ENCODE results near the gene POC1B.
"Not testable (repeated sequence)": the region's sequence is repeated elsewhere in the genome, so short reads cannot be mapped to it uniquely, and the experiment has no call there.

The POC1B gene

DNA sequence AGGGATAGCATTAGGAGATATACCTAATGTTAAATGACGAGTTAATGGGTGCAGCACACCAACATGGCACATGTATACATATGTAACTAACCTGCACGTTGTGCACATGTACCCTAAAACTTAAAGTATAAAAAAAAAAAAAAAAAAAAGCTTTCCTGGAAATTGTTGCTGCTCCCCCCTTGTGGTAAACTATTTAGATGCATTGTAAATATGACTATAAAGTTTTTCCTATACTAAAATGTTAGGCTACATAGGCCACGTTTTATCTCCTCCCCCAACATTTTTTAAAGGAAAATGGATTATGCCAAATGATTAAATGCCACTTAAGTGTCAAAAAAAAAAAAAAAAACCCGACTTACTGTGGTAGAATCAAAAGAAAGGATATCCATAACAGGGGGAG lies 66.6 kb downstream of the POC1B start:
- not testable (repeated sequence) for DNase-seq

DNA sequence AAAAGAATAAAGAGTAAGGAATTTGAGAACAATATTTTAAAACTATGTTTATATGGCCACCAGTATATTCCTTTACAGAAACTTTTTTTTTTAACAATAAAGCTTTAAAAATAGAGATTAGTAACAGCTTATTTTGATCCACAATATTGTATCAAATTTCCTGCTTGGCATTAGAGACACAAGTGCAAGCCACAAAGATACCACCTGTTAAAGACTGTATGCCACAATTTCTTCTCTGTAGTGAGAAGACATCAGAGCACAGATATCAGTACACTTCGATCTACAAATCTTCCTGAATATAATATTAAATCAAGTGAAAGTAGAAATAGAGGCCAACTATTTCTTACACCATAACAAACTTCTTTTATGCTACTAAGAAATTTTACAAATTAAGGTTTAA lies 69.3 kb downstream of the POC1B start:
- no peak for DNase-seq

DNA sequence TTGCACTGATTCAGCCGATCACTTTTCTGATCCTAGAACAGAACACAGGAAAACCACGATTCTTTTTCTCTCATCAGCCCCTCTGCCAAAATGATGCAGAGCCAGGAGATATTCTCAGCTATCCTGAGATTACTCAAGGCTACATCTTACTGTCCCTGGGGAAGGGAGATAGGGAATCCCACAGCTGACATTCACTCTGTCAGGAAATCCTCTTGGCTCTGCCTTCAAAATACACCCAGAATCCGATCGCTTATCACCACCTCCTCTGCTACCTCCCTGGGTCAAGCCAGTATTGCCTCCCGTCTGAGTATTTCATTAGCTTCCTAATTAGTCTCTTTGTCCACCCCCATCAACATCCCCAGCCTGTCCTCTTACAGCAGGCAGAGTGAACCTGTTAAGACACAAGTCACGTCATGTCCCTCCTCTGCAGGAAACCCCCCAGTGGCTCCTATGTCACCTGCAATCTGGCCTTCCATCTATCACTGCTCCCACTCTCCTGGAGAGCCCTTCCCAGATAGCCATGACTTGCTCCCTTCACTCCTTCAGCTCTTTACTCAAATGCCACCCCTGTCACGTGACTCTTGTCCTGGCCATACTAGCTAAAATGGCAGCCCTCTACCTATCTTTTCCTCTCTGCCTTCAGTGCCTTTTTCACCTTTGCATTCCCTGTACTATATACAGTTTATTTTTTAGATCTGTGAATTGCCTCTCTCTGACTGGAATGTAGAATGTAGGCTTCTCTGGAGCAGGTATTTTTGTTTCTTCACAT lies 71.6 kb downstream of the POC1B start:
- no peak for DNase-seq

DNA sequence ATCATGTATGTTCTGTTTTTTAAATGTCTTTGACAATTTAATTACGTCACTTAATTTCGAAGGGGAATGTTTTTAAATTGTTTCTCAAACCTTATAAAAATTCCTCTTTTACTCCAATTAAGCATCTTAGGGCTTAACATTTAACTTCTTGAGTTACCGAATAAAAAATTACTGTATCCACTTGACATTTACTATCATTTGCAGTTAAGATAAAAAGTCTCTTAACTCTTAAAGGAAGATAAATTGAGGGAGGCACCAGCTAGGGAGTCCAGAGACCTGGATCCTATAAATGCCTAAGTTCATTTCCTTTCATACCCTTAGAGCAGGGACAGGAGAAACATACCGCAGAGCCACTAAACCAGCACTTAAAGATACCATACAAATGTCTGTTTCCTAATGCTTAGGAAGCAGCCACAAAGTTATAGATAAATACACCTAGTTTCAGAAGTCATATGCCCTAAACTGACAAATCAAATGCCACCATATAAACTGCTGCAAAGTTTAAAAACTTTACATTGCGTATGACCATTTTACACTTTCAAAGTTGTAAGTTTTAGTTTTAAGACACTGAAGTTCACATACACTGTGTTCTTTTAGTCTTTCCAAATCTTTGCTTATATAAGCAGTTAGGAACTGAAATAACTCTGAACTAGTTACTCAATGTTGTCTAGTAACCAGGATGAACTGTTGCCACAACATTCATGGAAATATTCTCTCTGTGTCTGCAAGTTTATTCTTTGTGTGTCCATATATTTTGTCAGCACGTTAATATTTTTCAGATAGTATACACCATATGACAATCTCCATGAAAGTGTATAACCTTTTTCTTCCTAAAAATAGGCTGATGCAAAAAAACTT lies 72.5 kb downstream of the POC1B start:
- DNase-seq: no peak

DNA sequence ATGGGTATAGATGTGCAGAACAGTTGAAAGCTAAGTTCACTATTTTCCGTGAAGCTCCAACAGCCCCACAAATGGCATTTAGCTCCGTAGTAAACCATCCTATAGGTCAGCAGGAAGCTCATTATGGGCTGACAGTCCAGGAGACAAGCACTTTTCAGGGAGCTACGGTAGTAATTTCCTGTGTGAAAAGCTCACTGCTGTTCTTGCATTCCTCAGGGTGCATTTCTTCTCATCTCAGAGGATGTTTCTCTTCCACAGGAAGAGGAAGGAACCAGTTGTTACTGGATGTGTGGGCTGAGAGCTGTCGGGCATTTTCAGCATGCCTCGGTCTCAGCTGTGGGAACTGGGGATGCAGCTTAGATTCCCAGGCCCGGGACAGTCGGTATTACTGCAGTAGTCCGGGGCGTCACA lies 74.0 kb downstream of the POC1B start:
- no peak for DNase-seq

DNA sequence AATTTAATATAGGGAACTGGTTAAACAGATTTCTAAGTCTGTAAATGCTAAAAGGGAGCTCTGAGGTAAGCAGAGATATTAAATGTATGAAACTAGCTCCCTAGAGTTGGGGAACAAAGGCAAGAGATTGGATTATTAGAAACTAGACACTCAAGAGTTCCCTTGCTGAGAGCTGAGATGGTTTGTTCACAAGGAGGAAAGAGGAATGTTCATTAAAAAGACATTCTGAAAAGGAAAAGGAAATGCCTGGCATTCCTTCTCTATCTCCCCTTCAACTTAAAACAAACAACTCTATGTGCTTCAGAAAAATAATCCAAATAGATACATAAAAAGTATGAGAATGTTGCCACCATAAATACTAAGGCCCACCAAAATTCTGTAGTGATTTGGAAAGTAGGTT lies 74.9 kb downstream of the POC1B start:
- DNase-seq: no peak

DNA sequence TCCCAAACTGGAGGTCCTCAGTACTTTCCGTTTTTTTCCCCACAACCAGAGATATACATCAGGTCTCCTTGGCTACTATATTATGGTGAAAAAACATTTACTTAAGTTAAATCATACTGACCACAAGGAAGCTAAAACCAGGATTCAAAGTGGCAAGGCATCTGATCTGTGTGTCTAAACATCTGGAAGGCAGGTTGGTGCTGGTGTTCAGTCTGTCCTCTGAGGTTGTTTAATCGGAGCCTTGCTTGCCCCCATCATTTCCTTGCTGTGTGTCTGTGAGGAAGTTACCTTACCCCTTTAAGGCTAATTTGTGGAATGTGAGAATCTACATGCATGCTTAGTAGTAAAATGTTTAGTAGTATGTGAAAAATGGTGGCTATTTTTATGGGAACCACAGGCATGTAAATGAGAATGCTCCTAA lies 76.9 kb downstream of the POC1B start:
- DNase-seq: no peak

DNA sequence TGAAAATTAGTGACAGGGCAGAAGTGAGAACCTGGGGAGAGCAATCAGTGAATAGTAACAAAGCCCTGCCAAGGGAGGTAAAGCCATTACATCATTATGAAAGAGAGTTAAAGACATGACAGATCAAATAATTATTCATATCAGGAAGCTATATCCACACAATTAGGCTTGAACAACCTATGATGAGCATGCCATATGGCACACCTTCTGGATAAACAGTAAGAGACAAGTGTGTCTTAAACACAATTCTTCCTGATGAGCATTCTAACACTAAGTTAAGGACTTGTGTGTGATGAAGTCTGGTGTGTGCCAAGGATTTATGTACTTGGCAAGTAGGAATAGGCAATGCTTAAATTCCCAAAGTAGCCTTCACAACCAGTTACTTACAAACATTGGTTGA lies 77.3 kb downstream of the POC1B start:
- DNase-seq: no peak

DNA sequence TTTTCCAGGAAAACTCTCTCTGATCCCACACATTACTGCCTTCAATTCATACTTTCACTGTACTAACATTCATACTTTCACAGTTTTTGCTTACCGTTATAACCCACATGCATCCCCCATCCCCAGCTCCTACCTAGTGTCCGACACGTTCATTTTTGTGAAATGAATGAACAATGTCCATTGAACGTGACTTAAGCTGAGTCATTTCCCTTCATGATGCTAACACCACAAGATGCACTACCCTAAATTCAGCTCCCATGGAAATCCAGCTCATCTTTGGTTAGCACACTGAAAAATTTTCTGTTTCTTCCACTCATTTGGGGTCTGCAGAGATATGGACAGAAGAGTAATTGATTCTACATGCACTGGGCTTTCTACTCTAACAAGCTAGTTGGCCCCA lies 85.9 kb downstream of the POC1B start:
- no peak for DNase-seq

DNA sequence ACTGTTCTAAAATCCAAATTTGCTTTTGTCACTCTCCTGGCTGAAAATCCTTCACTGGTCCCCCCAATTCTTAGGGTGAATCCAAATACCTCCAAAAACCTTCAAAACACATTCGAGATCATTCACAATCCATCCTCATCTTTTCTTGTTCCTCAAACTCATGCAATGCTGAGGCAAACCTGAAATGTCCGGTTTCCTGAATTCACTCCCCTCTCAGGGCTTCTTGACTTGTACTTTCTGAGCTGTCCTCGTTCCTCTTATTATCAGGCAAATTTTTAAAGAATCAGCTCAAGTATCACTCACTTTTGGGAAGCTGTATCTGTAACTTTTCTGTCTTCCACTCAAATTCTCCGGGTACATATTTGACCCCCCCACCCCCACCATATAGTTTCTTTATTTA lies 88.6 kb downstream of the POC1B start:
- DNase-seq: no peak

DNA sequence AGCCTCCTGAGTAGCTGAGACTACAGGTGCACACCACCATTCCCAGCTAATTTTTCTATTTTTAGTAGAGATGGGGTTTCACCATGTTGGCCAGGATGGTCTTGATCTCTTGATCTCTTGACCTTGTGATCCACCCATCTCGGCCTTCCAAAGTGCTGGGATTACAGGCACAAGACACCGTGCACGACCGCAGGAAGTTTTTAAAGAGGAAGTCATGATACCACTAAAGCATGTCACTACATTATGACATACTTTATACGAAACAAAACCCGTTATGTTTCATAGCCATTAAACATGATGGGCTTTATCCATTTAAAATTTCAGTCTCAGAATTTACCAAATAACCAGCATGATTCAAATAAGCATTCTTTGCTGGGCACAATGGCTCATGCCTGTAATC lies 89.8 kb downstream of the POC1B start:
- no peak for DNase-seq

DNA sequence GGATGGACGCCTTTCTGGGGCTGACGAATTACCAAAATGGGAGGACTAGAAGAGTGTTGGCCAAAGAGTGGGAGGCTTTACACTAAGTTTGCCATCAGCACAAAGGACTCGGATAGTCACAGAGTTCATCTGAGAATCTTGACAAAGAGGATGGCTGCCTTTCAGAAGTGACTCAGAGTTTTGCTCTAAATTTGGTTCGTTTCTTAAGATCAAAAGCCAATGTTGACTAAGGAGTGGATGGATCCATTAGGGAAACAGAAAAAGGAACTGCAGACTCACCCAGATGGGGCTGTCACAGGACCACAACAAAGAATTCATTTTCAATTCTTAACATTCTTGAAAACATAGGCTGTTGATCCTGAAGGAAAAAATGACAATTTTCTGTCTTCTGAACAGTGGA lies 92.2 kb downstream of the POC1B start:
- no peak for DNase-seq

DNA sequence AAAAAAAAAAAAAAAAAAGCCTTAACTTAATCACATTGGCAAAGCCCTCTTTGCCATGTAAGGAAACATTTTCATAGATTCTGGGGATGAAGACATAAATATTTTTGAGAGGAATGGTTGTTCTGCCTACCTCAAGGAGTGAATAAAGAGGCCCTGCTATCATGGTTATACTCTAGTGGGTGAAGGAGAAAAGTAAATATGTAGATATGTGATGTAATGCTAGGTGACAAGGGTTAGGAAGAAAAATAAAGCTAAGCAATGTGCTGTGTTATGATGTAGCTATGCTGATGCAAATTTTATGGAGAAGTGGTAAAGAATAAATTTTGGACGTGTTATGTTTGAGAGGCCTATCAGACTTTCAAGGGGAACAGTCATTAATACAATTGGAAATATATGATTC lies 93.5 kb downstream of the POC1B start:
- no peak for DNase-seq

DNA sequence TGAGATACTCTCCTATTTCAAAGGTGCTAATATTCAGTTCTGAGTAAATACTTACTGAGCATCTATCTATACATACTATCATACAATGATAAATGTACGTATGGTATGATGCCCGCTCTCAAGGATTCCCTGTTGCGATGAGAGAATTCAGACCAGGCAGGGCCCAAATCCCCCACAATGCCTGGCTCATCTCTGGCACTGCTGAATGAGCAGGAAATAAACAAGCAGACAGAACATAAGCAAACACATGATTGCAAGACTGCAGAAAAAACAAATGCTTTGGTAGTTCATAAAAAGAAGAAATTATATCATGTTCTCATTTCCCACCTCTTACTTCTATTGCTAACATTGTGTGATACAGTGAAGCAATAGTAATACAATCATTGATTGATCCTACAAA lies 96.3 kb downstream of the POC1B start:
- DNase-seq: no peak

DNA sequence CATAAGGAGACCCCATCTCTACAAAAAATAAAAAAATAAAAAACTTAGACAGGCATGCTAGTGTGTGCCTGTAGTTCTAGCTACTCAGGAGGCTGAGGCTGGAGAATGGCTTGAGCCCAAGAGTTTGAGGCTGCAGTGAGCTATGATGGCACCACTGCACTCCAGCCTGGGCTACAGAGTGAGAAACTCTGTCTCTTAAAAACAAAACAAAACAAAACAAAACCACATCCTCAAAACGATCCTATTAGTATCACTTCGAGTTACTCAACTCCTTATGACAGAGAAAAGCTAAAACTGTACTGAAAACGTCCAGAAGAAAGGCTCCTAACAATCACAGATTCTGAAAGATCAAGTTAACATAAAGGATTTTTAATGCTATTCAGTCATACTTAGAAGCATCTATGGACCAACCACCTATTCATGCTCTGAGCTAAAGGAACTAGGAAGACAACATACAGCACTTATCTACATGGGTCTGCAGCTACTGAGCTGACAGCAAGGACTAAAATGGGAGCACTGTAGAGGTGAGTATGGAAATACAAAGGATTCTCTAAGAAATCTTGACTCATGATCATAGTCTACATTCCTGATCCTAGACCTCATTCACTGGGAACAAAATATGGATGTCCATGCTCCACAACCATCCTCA lies 98.2 kb downstream of the POC1B start:
- no peak for DNase-seq

DNA sequence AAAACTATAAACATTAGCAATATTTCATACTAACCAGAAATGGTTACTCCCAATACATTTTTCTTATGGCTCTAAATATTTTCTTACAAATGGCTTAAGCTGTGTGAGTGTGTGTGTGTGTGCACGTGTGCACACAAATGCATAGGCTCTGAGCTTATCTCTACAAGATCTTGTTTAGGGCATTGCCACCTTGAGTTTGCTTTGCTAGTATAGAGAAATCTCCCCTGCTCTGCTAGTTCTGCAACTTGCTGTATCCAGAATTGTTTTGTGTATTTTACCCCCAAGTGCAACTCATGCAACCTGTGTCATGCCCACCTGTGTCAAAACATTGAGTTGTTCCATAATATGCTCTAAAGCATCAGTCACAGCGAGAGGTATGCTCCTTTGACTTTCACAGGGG lies 101.0 kb downstream of the POC1B start:
- no peak for DNase-seq

DNA sequence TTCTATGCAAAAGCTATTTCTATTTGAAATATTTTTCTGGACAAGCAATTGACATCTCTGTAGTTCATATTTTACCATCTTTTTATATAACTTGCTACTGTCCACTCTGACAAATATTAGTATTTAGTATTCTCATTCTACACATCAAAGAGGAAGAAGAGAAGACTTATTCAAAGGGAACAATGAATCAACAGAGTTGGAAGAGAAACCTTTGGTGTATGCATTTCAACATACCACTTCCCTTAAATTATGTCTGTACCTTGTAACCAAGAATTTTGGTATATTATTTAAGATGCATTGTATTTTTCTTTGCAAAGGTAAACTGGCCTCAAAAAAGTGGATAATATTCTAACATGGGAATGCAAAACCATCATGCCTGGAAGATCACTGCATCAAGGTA lies 101.5 kb downstream of the POC1B start:
- no peak for DNase-seq

DNA sequence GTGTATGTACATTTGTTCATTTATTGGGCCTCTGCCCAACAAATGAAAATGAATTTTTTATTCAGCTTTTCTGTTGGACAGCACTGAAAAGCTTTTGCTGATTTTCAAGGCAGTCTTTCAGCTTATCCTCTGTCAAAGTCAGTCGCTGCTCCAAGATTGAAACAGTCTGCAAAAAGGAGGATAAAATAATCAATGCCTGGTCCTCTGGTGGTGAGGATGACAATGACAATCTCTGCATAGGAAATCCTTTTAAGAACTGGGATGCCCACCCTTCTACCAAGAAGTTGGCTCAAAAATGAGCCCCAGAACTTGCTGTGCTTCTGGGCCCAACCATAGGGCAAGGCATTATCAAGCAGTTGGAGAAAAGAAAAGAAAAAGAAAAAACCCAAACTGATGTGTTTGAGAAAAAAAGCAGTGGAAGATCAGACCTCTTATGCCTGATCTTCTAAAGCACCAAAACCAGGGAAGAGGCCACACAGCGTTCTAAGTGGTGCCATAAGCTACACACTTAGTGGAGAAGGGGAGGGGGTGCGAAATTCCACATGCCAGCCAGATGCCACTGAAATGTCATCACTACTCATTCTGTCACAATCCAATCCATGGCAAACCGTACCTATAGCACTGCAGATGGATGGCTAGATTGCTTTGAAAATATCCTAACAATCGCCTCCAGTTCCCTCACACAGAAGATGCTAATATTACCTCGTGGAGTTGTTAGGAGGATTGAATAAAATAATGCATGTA lies 104.6 kb downstream of the POC1B start:
- no peak for DNase-seq

DNA sequence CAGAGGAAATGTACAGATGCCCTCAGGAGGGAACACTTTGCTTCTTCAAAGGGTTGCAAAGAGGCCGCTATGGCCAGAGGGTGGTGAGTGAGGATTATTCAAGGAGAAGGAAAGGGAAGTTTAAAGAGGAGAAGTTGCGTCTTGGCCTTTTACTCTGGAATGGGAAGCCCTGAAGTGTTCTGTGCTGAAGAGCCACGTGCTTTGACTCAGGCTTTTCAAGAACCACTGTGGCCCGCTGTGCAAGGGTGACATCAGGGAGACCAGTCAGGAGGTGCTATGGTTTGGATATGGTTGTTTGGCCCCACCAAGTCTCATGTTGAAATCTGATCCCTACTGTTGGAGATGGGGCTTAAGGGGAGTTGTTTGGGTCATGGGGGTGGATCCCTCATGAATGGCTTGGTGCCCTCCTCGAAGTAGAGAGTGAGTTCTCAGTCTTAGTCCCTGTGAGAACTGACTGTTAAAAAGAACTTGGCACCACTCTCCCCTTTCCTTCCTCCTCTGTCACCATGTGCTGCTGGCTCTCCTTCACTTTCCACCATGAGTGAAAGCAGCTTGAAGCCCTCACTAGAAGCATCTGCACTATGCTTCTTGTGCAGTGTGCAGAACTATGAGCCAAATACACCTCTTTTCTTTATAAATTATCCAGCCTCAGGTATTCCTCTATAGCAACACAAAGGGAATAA lies 107.5 kb downstream of the POC1B start:
- DNase-seq: no peak

DNA sequence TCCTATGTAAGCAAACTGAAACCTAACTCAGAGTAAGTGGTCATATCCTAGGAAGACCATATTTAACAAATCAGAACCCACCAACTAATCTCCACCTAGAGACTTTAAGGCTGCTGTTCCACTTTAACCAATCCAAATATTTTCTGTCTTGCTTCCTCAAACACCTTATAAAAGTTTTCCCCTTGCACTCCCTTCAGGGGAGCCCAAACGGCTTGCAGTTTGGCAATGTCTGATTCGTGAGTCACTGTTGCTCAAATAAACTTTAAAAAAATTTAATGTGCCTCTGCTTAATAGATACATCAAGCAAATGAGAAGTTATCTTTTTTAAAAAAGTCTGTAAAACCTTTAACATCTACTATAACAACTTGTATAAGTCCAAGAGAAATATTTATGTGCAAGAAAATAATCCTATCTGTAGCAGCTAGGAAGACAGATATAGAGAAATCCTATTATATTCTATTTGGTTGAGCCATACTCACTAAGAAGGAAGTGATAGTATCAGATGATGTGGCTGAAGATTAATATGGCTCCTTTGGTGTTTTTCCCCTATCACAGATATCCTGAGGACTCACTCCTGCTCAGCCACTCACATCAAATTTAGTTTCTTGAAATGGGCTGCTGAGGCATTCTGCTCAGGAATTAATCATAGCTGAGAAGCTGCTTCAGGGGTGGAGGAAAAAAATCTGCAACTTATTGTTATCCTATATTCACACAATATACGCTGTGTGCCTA lies 108.4 kb downstream of the POC1B start:
- no peak for DNase-seq

DNA sequence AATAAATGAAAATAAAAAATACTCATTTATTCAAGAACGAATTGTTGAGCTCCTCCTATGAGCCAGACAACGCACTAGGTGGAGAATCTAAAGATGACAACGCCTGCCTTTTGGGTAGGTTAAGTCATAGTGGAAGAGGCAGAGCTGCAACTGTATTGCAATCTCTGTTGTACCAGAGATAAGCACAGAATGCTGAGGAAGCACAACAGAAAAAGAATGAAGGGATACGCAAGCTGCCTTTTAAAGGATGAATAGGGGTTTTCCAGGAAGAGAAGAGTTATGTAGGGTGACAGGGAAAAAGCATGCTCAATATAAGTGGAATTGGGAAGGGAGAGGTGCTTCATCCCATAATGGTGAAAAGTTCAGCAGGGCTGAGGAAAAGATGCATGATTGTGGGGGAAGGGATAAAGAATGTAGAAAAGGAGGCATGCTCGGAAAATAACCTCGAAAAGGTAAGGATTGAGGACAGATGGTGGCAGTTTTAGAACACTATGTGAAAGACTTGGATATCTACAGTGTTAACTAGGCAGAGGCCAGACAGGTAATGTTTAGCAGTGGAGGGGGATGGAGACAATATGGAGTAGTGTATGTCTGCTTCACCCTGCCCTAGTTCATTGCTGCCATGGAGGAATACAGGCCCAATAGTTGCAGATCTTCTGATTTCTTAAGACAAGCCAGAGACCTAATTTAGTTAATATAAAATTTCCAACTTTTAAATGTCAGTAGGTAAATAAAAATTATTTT lies 109.6 kb downstream of the POC1B start:
- no peak for DNase-seq
